HFF-Myc (cell line): ENCODE results near the gene NOB1.
"Not testable (repeated sequence)": the region's sequence is repeated elsewhere in the genome, so short reads cannot be mapped to it uniquely, and the experiment has no call there.

ENCODE experiments used
- DNase-seq: peaks from one replicate; pipeline ENCODE4 v3.0.0-alpha.2; 2011; ENCODE audit warnings: low read depth; ENCODE audit errors: extremely low read depth
- H3K4me3 ChIP-seq: replicated peaks from 2 replicates; pipeline ENCODE4 v1.5.1; 2011; ENCODE audit warnings: low read depth, mild to moderate bottlenecking, control low read depth, low read length
- CTCF ChIP-seq: IDR thresholded peaks from 2 replicates; pipeline ENCODE4 v1.5.1; 2012; ENCODE audit warnings: mild to moderate bottlenecking, low read depth, low read length, control low read depth; ENCODE audit errors: missing control alignments

NOB1 gene

GRCh38 chr16:69745959-69746358 lies 8.8 kb downstream of the NOB1 start:
- DNase-seq = no peak
- no peak overlapping the region for H3K4me3 ChIP-seq
- no peak for TF ChIP-seq CTCF

GRCh38 chr16:69745232-69745612 lies 9.5 kb downstream of the NOB1 start:
- no peak for TF ChIP-seq CTCF
- H3K4me3 ChIP-seq = no peak overlapping the region
- no peak for DNase-seq

- H3K4me3 ChIP-seq = no peak overlapping the region
- TF ChIP-seq CTCF = no peak
- DNase-seq = no peak
Measured at GRCh38 chr16:69744363-69745231, 10.1 kb downstream of the NOB1 start.

DNA sequence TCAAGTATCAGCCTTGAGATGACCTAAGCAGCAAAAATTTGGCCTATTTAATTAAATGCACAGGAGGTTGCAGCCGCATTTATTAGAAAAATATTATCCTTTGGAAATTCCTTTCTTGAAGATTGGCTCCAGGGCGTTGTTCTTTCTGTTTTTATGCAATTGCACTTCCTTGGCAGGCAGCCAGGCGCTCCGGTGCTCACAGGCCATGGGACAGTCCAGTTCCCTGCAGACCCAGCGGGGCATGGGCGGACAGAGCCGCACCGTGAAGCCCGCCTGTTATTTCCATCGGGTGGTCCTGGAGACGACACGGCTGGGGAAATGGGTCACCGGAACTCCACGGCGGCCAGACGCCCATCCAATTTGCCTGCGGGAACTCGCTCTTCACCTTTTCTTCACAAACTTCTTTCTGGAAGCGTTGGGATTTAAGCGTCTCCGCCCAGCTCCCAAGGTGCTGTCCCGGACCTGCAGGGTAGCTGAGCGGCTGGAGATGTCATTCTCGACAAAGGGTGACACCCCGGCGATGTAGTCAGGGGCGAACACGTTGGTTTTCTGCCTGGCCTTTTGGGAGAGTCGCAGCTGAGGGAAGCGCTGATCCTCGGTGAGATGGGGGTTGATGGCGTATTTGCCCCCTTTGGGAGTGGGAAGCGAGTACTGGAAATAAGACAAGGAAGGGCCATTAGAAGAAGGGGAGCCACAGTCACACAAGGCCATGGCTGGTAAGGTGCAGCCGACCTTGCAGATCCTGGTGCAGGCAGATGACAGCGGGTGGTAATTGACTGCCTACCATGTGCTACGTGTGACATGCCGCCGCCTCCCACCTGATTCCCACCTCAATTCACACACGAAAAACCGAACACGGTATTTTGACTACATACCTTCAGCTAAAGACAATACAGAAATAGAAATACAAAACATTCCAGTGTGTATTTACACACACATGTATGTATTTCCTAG lies 12.5 kb downstream of the NOB1 start:
- H3K4me3 ChIP-seq = no peak overlapping the region
- no peak for TF ChIP-seq CTCF
- no peak for DNase-seq

DNA sequence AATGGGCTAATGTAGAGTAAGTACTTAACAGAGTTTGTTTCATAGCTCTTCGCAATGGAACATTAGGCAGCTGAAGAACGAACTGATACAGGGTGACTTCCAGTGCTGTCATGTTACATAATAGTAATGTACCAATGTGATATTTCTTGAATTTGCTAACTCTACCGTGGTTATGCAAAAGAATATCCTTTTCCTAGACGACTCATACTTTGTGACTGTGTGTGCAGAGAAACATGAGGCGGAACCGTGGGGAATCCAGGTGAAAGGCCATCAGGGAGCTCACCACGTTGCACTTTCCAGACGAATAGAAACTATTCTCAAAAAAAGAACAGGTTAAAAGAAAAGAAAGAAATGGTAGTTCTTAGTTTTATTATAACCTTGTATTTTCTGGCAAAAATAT lies 13.2 kb downstream of the NOB1 start:
- TF ChIP-seq CTCF = no peak
- H3K4me3 ChIP-seq = no peak overlapping the region
- DNase-seq = no peak

GRCh38 chr16:69732101-69732500 lies 22.6 kb downstream of the NOB1 start:
- H3K4me3 ChIP-seq = no peak overlapping the region
- no peak for TF ChIP-seq CTCF
- no peak for DNase-seq

DNA sequence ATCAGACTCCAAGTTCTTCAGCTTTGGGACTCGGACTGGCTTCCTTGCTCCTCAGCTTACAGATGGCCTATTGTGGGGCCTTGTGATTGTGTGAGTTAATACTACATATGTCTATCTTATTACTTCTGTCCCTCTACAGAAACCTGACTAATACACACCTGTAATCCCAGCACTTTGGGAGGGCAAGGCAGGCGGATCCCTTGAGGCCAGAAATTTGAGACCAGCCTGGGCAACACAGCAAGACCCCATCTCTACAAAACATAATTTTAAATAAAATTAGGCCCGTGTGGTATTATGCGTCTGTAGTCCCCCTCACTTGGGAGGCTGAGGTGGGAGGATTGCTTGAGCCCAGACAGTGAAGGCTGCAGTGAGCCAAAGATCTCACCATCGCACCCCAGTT lies 23.4 kb downstream of the NOB1 start:
- DNase-seq, H3K4me3 ChIP-seq: not testable (repeated sequence)

DNA sequence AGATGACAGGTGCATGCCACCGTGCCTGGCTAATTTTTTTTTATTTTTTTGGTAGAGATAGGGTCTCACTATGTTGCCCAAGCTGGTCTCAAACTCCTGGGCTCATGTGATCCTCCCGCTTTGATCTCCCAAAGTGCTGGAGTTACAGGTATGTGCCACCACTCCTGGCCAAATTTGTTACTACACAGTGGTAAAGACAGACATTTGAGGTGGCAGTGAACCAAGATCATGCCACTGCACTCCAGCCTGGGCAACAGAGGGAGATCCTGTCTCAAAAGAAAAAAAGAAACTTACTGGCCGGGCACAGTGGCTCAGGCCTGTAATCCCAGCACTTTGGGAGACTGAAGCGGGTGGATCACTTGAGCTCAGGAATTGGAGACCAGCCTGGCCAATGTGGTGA lies 25.7 kb downstream of the NOB1 start:
- not testable (repeated sequence) for H3K4me3 ChIP-seq, DNase-seq
